Fibroblast of lung (primary cell): Measurements from ENCODE around the gene NEK5. TPM values are rescaled to one million over a fixed set of nuclear protein-coding genes. Genes with fewer than 3 reads are reported as not detected.

Experiments used
- DNase-seq, 2 donors: peaks; one replicate each; pipeline versions ENCODE4 v3.0.0 to v3.0.0-alpha.2; 2010; ENCODE audit warnings: low read depth in 2 of 2
- H2AFZ ChIP-seq: 2 replicates; pipeline ENCODE4 v1.5.1; 2012; ENCODE audit warnings: low read length, control low read depth, inconsistent platforms
- H3K27ac ChIP-seq: 2 replicates; pipeline ENCODE4 v1.5.1; 2011; ENCODE audit warnings: low read length, control low read depth; ENCODE audit not compliant: insufficient read depth
- H3K27me3 ChIP-seq: 2 replicates; pipeline ENCODE4 v1.5.1; 2011; ENCODE audit warnings: mild to moderate bottlenecking, low read length; ENCODE audit not compliant: control insufficient read depth, insufficient read depth
- H3K36me3 ChIP-seq: 2 replicates; pipeline ENCODE4 v1.5.1; 2011; ENCODE audit warnings: low read length; ENCODE audit not compliant: control insufficient read depth, insufficient read depth
- H3K4me1 ChIP-seq: 2 replicates; pipeline ENCODE4 v1.5.1; 2011; ENCODE audit warnings: low read length; ENCODE audit not compliant: control insufficient read depth, insufficient read depth; ENCODE audit errors: extremely low read depth
- H3K4me2 ChIP-seq: 2 replicates; pipeline ENCODE4 v1.5.1; 2011; ENCODE audit warnings: low read length, control low read depth; ENCODE audit not compliant: insufficient read depth; ENCODE audit errors: extremely low read depth
- H3K4me3 ChIP-seq, 4 experiments: fragments of 200-600 bp in 1 of 4; sonication (generic) in 1 of 4; replicated peaks in 1 of 4; 2 replicates each; pipeline ENCODE4 v1.5.1; 2011 to 2016; ENCODE audit warnings: low read length in 4 of 4, low read depth in 3 of 4, mild to moderate bottlenecking in 3 of 4, control low read depth in 2 of 4, inconsistent platforms in 1 of 4, mixed read lengths in 1 of 4; ENCODE audit not compliant: insufficient read depth in 1 of 4; ENCODE audit errors: control extremely low read depth in 1 of 4
- H3K79me2 ChIP-seq: 2 replicates; pipeline ENCODE4 v1.5.1; 2012; ENCODE audit warnings: mild to moderate bottlenecking, low read length, inconsistent platforms; ENCODE audit not compliant: control insufficient read depth, insufficient read depth
- H3K9ac ChIP-seq: 2 replicates; pipeline ENCODE4 v1.5.1; 2011; ENCODE audit warnings: mild to moderate bottlenecking, low read length, control low read depth; ENCODE audit not compliant: insufficient read depth
- H3K9me3 ChIP-seq: 2 replicates; pipeline ENCODE4 v1.5.1; 2012; ENCODE audit warnings: low read depth, low read length; ENCODE audit not compliant: control insufficient read depth, insufficient read depth
- H4K20me1 ChIP-seq: 2 replicates; pipeline ENCODE4 v1.5.1; 2011; ENCODE audit warnings: low read length; ENCODE audit not compliant: control insufficient read depth, insufficient read depth; ENCODE audit errors: extremely low read depth
- EZH2 ChIP-seq: IDR thresholded peaks from 2 replicates; pipeline ENCODE4 v1.5.1; 2012; ENCODE audit warnings: low read length, control low read depth, mild to moderate bottlenecking; ENCODE audit errors: missing control alignments
- polyA plus RNA-seq, 2 donors: library from polyadenylated mRNA; depleted of rRNA in 1 of 2; stranded (reverse) in 1 of 2; unstranded in 1 of 2; fragments of >200 nt; gene quantifications; 2 replicates each; pipeline ENCODE4 v1.2.1, GENCODE V29; 2011 to 2012; ENCODE audit warnings: missing spikeins in 1 of 2
- total RNA-seq: library from RNA; depleted of rRNA; stranded (reverse); fragments of >200 nt; gene quantifications from 2 replicates; pipeline ENCODE4 v1.2.1, GENCODE V29; 2014
- TF ChIP-seq, protein P1 (sequence below), 2 donors: IDR thresholded peaks in 1 of 2; conservative IDR thresholded peaks in 1 of 2; 1 replicate in 1 of 2; 2 replicates in 1 of 2; pipeline ENCODE4 v1.5.1; 2011 to 2012; ENCODE audit warnings: low read length in 2 of 2, control low read depth in 1 of 2, inconsistent platforms in 1 of 2, low read depth in 1 of 2, mild to moderate bottlenecking in 1 of 2

NEK5 gene
- total and polyA plus RNA-seq, 2 donors (not counting 1 experiment from before 2014, with no cell fraction given) = under 0.01 to 0.03 TPM

GRCh38 chr13:52029569-52029968 lies 99.3 kb downstream of the NEK5 start:
- Histone ChIP-seq H3K27me3 (no peaks in the 10 kb centered on the region), H3K9ac (no peak overlapping the region), H3K4me2 (no peak overlapping the region), H2AFZ (no peak overlapping the region), H3K36me3 (no peaks in the 10 kb centered on the region), H4K20me1 (no peaks in the 10 kb centered on the region), H3K9me3 (no peaks in the 10 kb centered on the region), H3K4me3 (no peak overlapping the region), H3K27ac (no peak overlapping the region), H3K4me1 (no peaks in the 10 kb centered on the region), H3K79me2 (no peaks in the 10 kb centered on the region)
- DNase-seq = no peak
- TF ChIP-seq, protein P1, sequence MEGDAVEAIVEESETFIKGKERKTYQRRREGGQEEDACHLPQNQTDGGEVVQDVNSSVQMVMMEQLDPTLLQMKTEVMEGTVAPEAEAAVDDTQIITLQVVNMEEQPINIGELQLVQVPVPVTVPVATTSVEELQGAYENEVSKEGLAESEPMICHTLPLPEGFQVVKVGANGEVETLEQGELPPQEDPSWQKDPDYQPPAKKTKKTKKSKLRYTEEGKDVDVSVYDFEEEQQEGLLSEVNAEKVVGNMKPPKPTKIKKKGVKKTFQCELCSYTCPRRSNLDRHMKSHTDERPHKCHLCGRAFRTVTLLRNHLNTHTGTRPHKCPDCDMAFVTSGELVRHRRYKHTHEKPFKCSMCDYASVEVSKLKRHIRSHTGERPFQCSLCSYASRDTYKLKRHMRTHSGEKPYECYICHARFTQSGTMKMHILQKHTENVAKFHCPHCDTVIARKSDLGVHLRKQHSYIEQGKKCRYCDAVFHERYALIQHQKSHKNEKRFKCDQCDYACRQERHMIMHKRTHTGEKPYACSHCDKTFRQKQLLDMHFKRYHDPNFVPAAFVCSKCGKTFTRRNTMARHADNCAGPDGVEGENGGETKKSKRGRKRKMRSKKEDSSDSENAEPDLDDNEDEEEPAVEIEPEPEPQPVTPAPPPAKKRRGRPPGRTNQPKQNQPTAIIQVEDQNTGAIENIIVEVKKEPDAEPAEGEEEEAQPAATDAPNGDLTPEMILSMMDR (conservative IDR thresholded peaks at IDR 0.05 in 1 of 2, IDR thresholded peaks at IDR 0.05 in 1 of 2; ENCODE audit: low read depth in 1 of 2, low read length in 2 of 2) = no peak
- TF ChIP-seq EZH2 = no peak

GRCh38 chr13:52027832-52028231 lies 101.0 kb downstream of the NEK5 start:
- Histone ChIP-seq H3K36me3 (peaks cover 2% of the 10 kb centered on the region), H4K20me1 (no peaks in the 10 kb centered on the region), H3K79me2 (no peaks in the 10 kb centered on the region), H3K27me3 (no peaks in the 10 kb centered on the region), H2AFZ (no peak overlapping the region), H3K4me3 (no peak overlapping the region), H3K4me2 (no peak overlapping the region), H3K9me3 (no peaks in the 10 kb centered on the region), H3K4me1 (no peaks in the 10 kb centered on the region), H3K9ac (no peak overlapping the region), H3K27ac (no peak overlapping the region)
- no peak for DNase-seq
- TF ChIP-seq, protein P1 (conservative IDR thresholded peaks at IDR 0.05 in 1 of 2, IDR thresholded peaks at IDR 0.05 in 1 of 2; ENCODE audit: low read depth in 1 of 2, low read length in 2 of 2) = no peak
- TF ChIP-seq EZH2 = no peak

GRCh38 chr13:52026246-52026626 lies 102.6 kb downstream of the NEK5 start:
- no peak overlapping the region for H2AFZ ChIP-seq
- H3K36me3 ChIP-seq = peaks cover 2% of the 10 kb centered on the region
- H3K9me3 ChIP-seq = no peaks in the 10 kb centered on the region

More at GRCh38 chr13:52026246-52026626, 102.6 kb downstream of the NEK5 start:
- no peak for TF ChIP-seq EZH2
- TF ChIP-seq, protein P1 (conservative IDR thresholded peaks at IDR 0.05 in 1 of 2, IDR thresholded peaks at IDR 0.05 in 1 of 2; ENCODE audit: low read depth in 1 of 2, low read length in 2 of 2) = no peak
- Histone ChIP-seq H3K27me3 (no peaks in the 10 kb centered on the region), H3K4me1 (no peaks in the 10 kb centered on the region), H3K4me3 (no peak overlapping the region), H4K20me1 (no peaks in the 10 kb centered on the region), H3K27ac (no peak overlapping the region), H3K9ac (no peak overlapping the region), H3K79me2 (no peaks in the 10 kb centered on the region), H3K4me2 (no peak overlapping the region)
- peak in 1 of 2 donors; percentile 2 for DNase-seq
